Natural killer cell (primary cell): ENCODE results near the gene TK2. TPM values are rescaled to one million over a fixed set of nuclear protein-coding genes. Genes with fewer than 3 reads are reported as not detected.

ENCODE experiments used
- ATAC-seq, 3 donors: fragments of 150-1000 bp in 2 of 3; fragments of 200-7000 bp in 1 of 3; cut with Tn5 transposase; 1 replicate in 1 of 3; 2 replicates in 2 of 3; pipeline ENCODE4 v1.10.0; 2021; ENCODE audit warnings: mild to moderate bottlenecking in 2 of 3, moderate library complexity in 2 of 3
- DNase-seq, 2 donors: peaks; one replicate each; pipeline versions ENCODE4 v3.0.0 to v3.0.0-alpha.2; 2013 to 2021; ENCODE audit warnings: mixed read lengths in 1 of 2
- H3K27ac ChIP-seq: one replicate; pipeline ENCODE4 v1.5.1; 2013; ENCODE audit warnings: mild to moderate bottlenecking, low read length
- H3K27me3 ChIP-seq: one replicate; pipeline ENCODE4 v1.6.1; 2013; ENCODE audit warnings: low read length; ENCODE audit not compliant: control insufficient read depth, insufficient read depth
- H3K36me3 ChIP-seq: one replicate; pipeline ENCODE4 v1.6.1; 2013; ENCODE audit warnings: low read length; ENCODE audit not compliant: control insufficient read depth, insufficient read depth
- H3K4me1 ChIP-seq: one replicate; pipeline ENCODE4 v1.6.1; 2013; ENCODE audit warnings: low read length; ENCODE audit not compliant: control insufficient read depth, insufficient read depth
- H3K4me3 ChIP-seq: one replicate; pipeline ENCODE4 v1.5.1; 2013; ENCODE audit warnings: low read length
- H3K9me3 ChIP-seq: one replicate; pipeline ENCODE4 v1.6.1; 2013; ENCODE audit warnings: low read length; ENCODE audit not compliant: control insufficient read depth, insufficient read depth
- H3K27ac Mint-ChIP-seq, 2 donors: one replicate each; pipeline ENCODE4 v1.8.0; 2022; ENCODE audit warnings: mild to moderate bottlenecking in 2 of 2, mixed read lengths in 2 of 2, moderate library complexity in 1 of 2
- H3K27me3 Mint-ChIP-seq, 2 donors: one replicate each; pipeline ENCODE4 v1.8.0; 2022; ENCODE audit warnings: low read depth in 2 of 2, mixed read lengths in 2 of 2
- H3K36me3 Mint-ChIP-seq: one replicate; pipeline ENCODE4 v1.8.0; 2022; ENCODE audit warnings: mixed read lengths
- H3K4me1 Mint-ChIP-seq, 2 donors: one replicate each; pipeline ENCODE4 v1.8.0; 2022; ENCODE audit warnings: mixed read lengths in 2 of 2
- H3K4me3 Mint-ChIP-seq: one replicate; pipeline ENCODE4 v1.8.0; 2022; ENCODE audit warnings: mild to moderate bottlenecking, moderate library complexity, mixed read lengths
- H3K9me3 Mint-ChIP-seq, 2 donors: one replicate each; pipeline ENCODE4 v1.8.0; 2022; ENCODE audit warnings: mixed read lengths in 2 of 2
- WGBS: methylation state at CpG from one replicate; pipeline ENCODE4 v1.1.7; 2013; ENCODE audit warnings: missing lambda C conversion rate; ENCODE audit not compliant: insufficient coverage; 5-methylcytosine and 5-hydroxymethylcytosine counted together
- intact Hi-C: fragments of 100-400 bp; cut with micrococcal nuclease; formaldehyde crosslinking; loops from one replicate; pipeline ENCODE4 v1.14.2; 2022
- total RNA-seq, 4 donors: library from RNA; stranded (reverse); fragments of 120-200 nt in 1 of 4; gene quantifications; one replicate each; pipeline versions ENCODE4 v1.2.3 to v1.2.4, GENCODE V29; 2013 to 2022
- TF ChIP-seq, protein P1 (sequence below): fragments of 200-600 bp; IDR thresholded peaks from one replicate; pipeline ENCODE4 v1.8.0; 2022; ENCODE audit warnings: antibody characterized with exemption

TK2 gene
- total RNA-seq, 3 donors from 2014 or later (not counting 1 experiment from before 2014, with no cell fraction given): 18.8 to 25.8 (median 25.1) TPM

GRCh38 chr16:66548068-66548467, 1.9 kb downstream of the TK2 start:
- H3K27ac ChIP-seq: peak overlapping the region; percentile 86
- H3K4me1 ChIP-seq: peaks cover 51% of the 10 kb centered on the region

DNA sequence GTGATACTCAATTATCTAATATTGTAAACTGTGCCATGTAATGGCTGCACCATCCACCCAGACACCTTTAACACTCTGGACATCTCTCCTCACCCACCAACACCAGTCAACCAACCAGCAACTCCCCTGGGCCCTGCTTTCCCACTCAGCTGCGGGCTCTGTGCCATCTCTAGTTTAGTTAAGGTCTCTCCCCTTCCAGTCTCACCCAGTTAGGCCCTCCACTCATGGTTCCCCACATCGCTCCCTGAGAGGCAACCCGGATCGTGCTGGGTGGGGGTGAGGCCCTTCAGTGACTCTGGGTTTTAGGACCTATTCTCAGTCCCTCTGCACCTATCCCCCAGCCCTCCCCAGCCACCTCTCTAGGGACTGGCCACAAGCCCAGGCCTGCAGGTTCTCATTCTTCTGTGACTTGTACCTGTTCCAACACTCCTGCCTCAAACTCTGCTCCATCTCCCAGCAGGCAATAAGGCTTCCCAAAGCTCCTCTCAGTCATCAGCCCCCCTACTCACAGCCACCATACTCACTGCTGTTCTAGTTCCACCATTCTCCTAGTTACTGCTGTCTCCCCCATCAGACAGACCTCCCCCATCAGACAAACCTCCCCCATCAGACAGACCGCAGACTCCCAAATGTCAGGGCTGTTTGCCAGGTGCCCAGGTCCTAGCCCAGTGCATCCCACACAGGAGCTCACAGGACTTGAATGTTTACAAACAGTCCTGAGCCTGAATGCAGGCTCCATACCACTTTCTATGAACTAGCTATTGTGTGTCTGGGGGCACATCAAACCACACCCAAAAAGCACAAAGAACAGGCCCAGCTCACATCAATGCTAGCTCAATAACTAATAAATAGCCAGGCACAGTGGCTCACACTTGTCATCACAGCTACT, 2.6 kb downstream of the TK2 start:
- Mint-ChIP-seq H3K27ac (peak overlapping the region; percentile 84 to 88), H3K4me1 (peaks cover 42 to 46% of the 10 kb centered on the region in 2 donors), H3K36me3 (no peaks in the 10 kb centered on the region), H3K27me3 (peaks cover 0 to 1% of the 10 kb centered on the region in 2 donors), H3K9me3 (no peaks in the 10 kb centered on the region), H3K4me3 (peak overlapping the region; percentile 65)
- DNase-seq: no peak
- intact Hi-C loops: no loop called here
- no peaks in the 10 kb centered on the region for H3K27me3 ChIP-seq
- peaks cover 46% of the 10 kb centered on the region for H3K4me1 ChIP-seq
- WGBS: 99% methylated on average over 5 of the region's 5 CpGs
- TF ChIP-seq, protein P1, sequence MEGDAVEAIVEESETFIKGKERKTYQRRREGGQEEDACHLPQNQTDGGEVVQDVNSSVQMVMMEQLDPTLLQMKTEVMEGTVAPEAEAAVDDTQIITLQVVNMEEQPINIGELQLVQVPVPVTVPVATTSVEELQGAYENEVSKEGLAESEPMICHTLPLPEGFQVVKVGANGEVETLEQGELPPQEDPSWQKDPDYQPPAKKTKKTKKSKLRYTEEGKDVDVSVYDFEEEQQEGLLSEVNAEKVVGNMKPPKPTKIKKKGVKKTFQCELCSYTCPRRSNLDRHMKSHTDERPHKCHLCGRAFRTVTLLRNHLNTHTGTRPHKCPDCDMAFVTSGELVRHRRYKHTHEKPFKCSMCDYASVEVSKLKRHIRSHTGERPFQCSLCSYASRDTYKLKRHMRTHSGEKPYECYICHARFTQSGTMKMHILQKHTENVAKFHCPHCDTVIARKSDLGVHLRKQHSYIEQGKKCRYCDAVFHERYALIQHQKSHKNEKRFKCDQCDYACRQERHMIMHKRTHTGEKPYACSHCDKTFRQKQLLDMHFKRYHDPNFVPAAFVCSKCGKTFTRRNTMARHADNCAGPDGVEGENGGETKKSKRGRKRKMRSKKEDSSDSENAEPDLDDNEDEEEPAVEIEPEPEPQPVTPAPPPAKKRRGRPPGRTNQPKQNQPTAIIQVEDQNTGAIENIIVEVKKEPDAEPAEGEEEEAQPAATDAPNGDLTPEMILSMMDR: no peak
- H3K27ac ChIP-seq: no peak overlapping the region
- no peak for ATAC-seq
- H3K9me3 ChIP-seq: no peaks in the 10 kb centered on the region
- no peaks in the 10 kb centered on the region for H3K36me3 ChIP-seq
- no peak overlapping the region for H3K4me3 ChIP-seq

More at GRCh38 chr16:66548068-66548467, 1.9 kb downstream of the TK2 start:
- no peak for ATAC-seq
- H3K4me3 Mint-ChIP-seq: peak overlapping the region; percentile 65
- H3K27ac Mint-ChIP-seq: peak overlapping the region; percentile 84 to 88
- peaks cover 49 to 53% of the 10 kb centered on the region in 2 donors for H3K4me1 Mint-ChIP-seq
- H3K36me3 Mint-ChIP-seq: no peaks in the 10 kb centered on the region
- 92% methylated on average over 4 of the region's 4 CpGs for WGBS
- H3K27me3 Mint-ChIP-seq: peaks cover 0 to 2% of the 10 kb centered on the region in 2 donors
- intact Hi-C loops: no loop called here
- no peaks in the 10 kb centered on the region for H3K36me3 ChIP-seq
- no peaks in the 10 kb centered on the region for H3K9me3 ChIP-seq
- TF ChIP-seq, protein P1: no peak
- H3K9me3 Mint-ChIP-seq: no peaks in the 10 kb centered on the region
- no peaks in the 10 kb centered on the region for H3K27me3 ChIP-seq
- no peak for DNase-seq
- H3K4me3 ChIP-seq: no peak overlapping the region

DNA sequence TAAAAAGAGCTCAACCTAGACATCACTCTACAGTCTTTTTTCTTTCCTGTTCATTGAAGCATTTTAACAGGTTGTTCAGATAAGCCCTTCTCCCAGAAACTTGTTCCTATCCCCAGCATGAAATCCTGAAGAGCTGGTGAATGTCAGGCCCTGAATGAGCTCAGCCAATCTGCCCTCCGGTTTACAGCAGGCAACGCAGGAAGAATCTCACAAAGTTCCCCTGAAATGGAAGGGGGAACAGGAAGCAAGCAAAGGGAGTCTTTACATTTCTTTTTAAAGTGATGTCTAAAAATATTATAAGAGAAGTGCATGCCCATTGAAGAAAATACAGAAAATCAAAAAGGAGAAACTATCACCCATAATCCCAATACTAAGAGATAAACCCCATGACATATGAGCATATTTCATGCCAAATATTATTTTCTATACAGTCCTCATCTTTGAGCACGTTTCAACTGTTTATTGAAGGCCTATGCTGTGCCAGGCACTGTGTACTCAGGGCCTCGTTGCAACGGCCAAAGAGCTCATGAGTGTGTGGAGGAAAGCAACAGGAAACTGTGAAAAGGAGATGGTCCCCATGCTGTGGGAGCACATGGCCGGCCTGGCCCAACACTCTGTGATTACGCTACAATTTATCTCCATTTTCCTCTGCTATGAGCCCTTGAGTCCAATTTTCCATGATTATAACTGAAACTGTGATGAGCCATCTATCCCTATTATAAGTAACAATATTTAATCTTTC, 5.7 kb downstream of the TK2 start:
- no peak overlapping the region for H3K4me3 Mint-ChIP-seq
- H3K27ac Mint-ChIP-seq: peak overlapping the region in 1 of 2 donors; percentile 2
- H3K27me3 Mint-ChIP-seq: no peaks in the 10 kb centered on the region
- H3K27ac ChIP-seq: no peak overlapping the region
- no peaks in the 10 kb centered on the region for H3K36me3 Mint-ChIP-seq
- intact Hi-C loops: no loop called here
- H3K9me3 ChIP-seq: no peaks in the 10 kb centered on the region
- no peak overlapping the region for H3K4me3 ChIP-seq
- WGBS: 74% methylated on average over 7 of the region's 7 CpGs
- H3K4me1 Mint-ChIP-seq: peaks cover 26 to 41% of the 10 kb centered on the region in 2 donors
- ATAC-seq (no peak), DNase-seq (no peak)
- H3K9me3 Mint-ChIP-seq: no peaks in the 10 kb centered on the region
- H3K4me1 ChIP-seq: peaks cover 29% of the 10 kb centered on the region
- H3K27me3 ChIP-seq: no peaks in the 10 kb centered on the region
- TF ChIP-seq, protein P1: no peak
- no peaks in the 10 kb centered on the region for H3K36me3 ChIP-seq
